HG03060 (cell line): ENCODE data around the gene KIF26B.

Experiments
- ATAC-seq: cut with Tn5 transposase; IDR thresholded peaks from one replicate; pipeline ENCODE4 v1.9.1; 2021; ENCODE audit warnings: low read depth, moderate number of reproducible peaks; ENCODE audit not compliant: unreplicated experiment

The KIF26B gene

GRCh38 chr1:245234217-245235081 lies 79.7 kb downstream of the KIF26B start:
- no peak for ATAC-seq

GRCh38 chr1:245235156-245235555 lies 80.4 kb downstream of the KIF26B start:
- no peak for ATAC-seq

GRCh38 chr1:245240648-245241165 lies 85.9 kb downstream of the KIF26B start:
- ATAC-seq, result no peak

GRCh38 chr1:245241526-245242130 lies 86.8 kb downstream of the KIF26B start:
- no peak for ATAC-seq

GRCh38 chr1:245242989-245243388 lies 88.2 kb downstream of the KIF26B start:
- no peak for ATAC-seq

GRCh38 chr1:245245021-245245667 lies 90.4 kb downstream of the KIF26B start:
- ATAC-seq, result no peak

GRCh38 chr1:245246433-245246832 lies 91.6 kb downstream of the KIF26B start:
- ATAC-seq, result no peak

GRCh38 chr1:245247356-245247755 lies 92.6 kb downstream of the KIF26B start:
- no peak for ATAC-seq

GRCh38 chr1:245247801-245248200 lies 93.0 kb downstream of the KIF26B start:
- ATAC-seq, result no peak

GRCh38 chr1:245248231-245248731 lies 93.5 kb downstream of the KIF26B start:
- no peak for ATAC-seq

GRCh38 chr1:245255783-245256182 lies 101.0 kb downstream of the KIF26B start:
- no peak for ATAC-seq

GRCh38 chr1:245256528-245256927 lies 101.7 kb downstream of the KIF26B start:
- no peak for ATAC-seq

GRCh38 chr1:245258271-245258920 lies 103.6 kb downstream of the KIF26B start:
- no peak for ATAC-seq

- ATAC-seq, result no peak
Measured at GRCh38 chr1:245260110-245260882, 105.5 kb downstream of the KIF26B start.

- no peak for ATAC-seq
Measured at GRCh38 chr1:245260883-245261282, 106.1 kb downstream of the KIF26B start.

GRCh38 chr1:245261786-245262185 lies 107.0 kb downstream of the KIF26B start:
- ATAC-seq, result no peak

- ATAC-seq, result no peak
Measured at GRCh38 chr1:245263529-245264095, 108.8 kb downstream of the KIF26B start.

- no peak for ATAC-seq
Measured at GRCh38 chr1:245264226-245264625, 109.4 kb downstream of the KIF26B start.

GRCh38 chr1:245266105-245266504 lies 111.3 kb downstream of the KIF26B start:
- ATAC-seq, result no peak
